GM21737 (cell line): Measurements from ENCODE around the gene GNG12.
A peak's percentile ranks its signal among the peaks of the same experiment; 100 is the strongest.
"Not testable (repeated sequence)": the region's sequence is repeated elsewhere in the genome, so short reads cannot be mapped to it uniquely, and the experiment has no call there.

ENCODE experiments used
- ATAC-seq: cut with Tn5 transposase; IDR thresholded peaks from one replicate; pipeline ENCODE4 v1.9.1; 2021; ENCODE audit warnings: mild to moderate bottlenecking, moderate library complexity; ENCODE audit not compliant: unreplicated experiment

The GNG12 gene

GRCh38 chr1:67735806-67736627 lies 97.2 kb downstream of the GNG12 start:
- ATAC-seq = peak; percentile 96

- ATAC-seq = no peak
Observed at GRCh38 chr1:67735206-67735605, 98.1 kb downstream of the GNG12 start.

- ATAC-seq = no peak
Observed at GRCh38 chr1:67734323-67734690, 99.0 kb downstream of the GNG12 start.

GRCh38 chr1:67733681-67734322 lies 99.5 kb downstream of the GNG12 start:
- ATAC-seq = no peak

GRCh38 chr1:67732750-67733151 lies 100.5 kb downstream of the GNG12 start:
- ATAC-seq = peak; percentile 24

GRCh38 chr1:67731322-67731721 lies 101.9 kb downstream of the GNG12 start:
- ATAC-seq = no peak

GRCh38 chr1:67730312-67730711 lies 103.0 kb downstream of the GNG12 start:
- not testable (repeated sequence) for ATAC-seq

GRCh38 chr1:67729872-67730271 lies 103.4 kb downstream of the GNG12 start:
- no peak for ATAC-seq

- no peak for ATAC-seq
Observed at GRCh38 chr1:67726224-67726623, 107.0 kb downstream of the GNG12 start.

GRCh38 chr1:67724928-67725560 lies 108.2 kb downstream of the GNG12 start:
- ATAC-seq = no peak

GRCh38 chr1:67723620-67724019 lies 109.6 kb downstream of the GNG12 start:
- ATAC-seq = no peak

GRCh38 chr1:67723126-67723525 lies 110.1 kb downstream of the GNG12 start:
- no peak for ATAC-seq

- ATAC-seq = no peak
Observed at GRCh38 chr1:67722292-67722944, 110.8 kb downstream of the GNG12 start.

- ATAC-seq = no peak
Observed at GRCh38 chr1:67721650-67722291, 111.5 kb downstream of the GNG12 start.

GRCh38 chr1:67721112-67721511 lies 112.2 kb downstream of the GNG12 start:
- ATAC-seq = no peak

GRCh38 chr1:67719329-67720196 lies 113.7 kb downstream of the GNG12 start:
- no peak for ATAC-seq

- no peak for ATAC-seq
Observed at GRCh38 chr1:67717876-67718275, 115.4 kb downstream of the GNG12 start.

- ATAC-seq = no peak
Observed at GRCh38 chr1:67716800-67717199, 116.5 kb downstream of the GNG12 start.

- no peak for ATAC-seq
Observed at GRCh38 chr1:67715819-67716218, 117.4 kb downstream of the GNG12 start.
